WERI-Rb-1 (cell line): ENCODE measurements around the gene CSAG3.

Experiments used
- DNase-seq: peaks from one replicate; pipeline ENCODE4 v3.0.0-alpha.2; 2020
- H3K27ac ChIP-seq: fragments of 250-450 bp; sonication (Bioruptor Pico); 2 replicates; pipeline ENCODE4 v1.5.1; 2020; ENCODE audit warnings: mild to moderate bottlenecking, moderate library complexity
- H3K27me3 ChIP-seq: fragments of 250-450 bp; sonication (Bioruptor Pico); 2 replicates; pipeline ENCODE4 v1.5.1; 2021; ENCODE audit warnings: mild to moderate bottlenecking, low read depth, moderate library complexity; ENCODE audit not compliant: insufficient read depth, severe bottlenecking
- H3K36me3 ChIP-seq: fragments of 250-450 bp; sonication (Bioruptor Pico); 2 replicates; pipeline ENCODE4 v1.5.1; 2020; ENCODE audit warnings: mild to moderate bottlenecking, moderate library complexity
- H3K4me3 ChIP-seq: 2 replicates; pipeline ENCODE4 v1.5.1; 2011; ENCODE audit warnings: low read depth, mild to moderate bottlenecking, control low read depth, low read length
- H3K9me3 ChIP-seq: fragments of 250-450 bp; sonication (Bioruptor Pico); 2 replicates; pipeline ENCODE4 v1.5.1; 2021; ENCODE audit warnings: mild to moderate bottlenecking, moderate library complexity; ENCODE audit not compliant: severe bottlenecking
- TF ChIP-seq, protein P1 (sequence below): IDR thresholded peaks from 2 replicates; pipeline ENCODE4 v1.5.1; 2011; ENCODE audit warnings: low read depth, mild to moderate bottlenecking, control low read depth, inconsistent platforms, low read length

Gene CSAG3

DNA sequence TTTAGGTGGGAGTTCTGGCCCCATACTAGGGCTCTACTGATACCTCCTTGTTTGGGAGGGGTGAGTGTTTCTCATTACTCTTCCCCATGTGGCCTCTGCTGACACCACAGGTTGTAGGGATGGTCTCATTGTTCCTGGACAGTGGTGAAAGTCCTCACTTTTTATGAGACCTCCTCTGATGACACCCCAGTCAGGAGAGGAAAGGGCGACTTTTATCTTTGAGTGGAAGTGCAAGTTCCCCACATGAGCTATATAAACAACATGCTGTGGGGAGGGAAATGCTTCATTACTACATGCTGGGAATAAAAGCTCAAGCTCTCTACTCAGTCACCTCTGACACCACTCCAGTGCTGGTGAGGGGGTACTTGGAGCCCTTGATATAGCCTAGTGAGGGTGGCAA, 39.9 kb downstream of the CSAG3 start:
- no peaks in the 10 kb centered on the region for H3K36me3 ChIP-seq
- peaks cover 74% of the 10 kb centered on the region for H3K27me3 ChIP-seq
- no peak for DNase-seq
- no peak overlapping the region for H3K4me3 ChIP-seq
- TF ChIP-seq, protein P1, sequence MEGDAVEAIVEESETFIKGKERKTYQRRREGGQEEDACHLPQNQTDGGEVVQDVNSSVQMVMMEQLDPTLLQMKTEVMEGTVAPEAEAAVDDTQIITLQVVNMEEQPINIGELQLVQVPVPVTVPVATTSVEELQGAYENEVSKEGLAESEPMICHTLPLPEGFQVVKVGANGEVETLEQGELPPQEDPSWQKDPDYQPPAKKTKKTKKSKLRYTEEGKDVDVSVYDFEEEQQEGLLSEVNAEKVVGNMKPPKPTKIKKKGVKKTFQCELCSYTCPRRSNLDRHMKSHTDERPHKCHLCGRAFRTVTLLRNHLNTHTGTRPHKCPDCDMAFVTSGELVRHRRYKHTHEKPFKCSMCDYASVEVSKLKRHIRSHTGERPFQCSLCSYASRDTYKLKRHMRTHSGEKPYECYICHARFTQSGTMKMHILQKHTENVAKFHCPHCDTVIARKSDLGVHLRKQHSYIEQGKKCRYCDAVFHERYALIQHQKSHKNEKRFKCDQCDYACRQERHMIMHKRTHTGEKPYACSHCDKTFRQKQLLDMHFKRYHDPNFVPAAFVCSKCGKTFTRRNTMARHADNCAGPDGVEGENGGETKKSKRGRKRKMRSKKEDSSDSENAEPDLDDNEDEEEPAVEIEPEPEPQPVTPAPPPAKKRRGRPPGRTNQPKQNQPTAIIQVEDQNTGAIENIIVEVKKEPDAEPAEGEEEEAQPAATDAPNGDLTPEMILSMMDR = no peak
- no peak overlapping the region for H3K27ac ChIP-seq
- H3K9me3 ChIP-seq = no peaks in the 10 kb centered on the region

DNA sequence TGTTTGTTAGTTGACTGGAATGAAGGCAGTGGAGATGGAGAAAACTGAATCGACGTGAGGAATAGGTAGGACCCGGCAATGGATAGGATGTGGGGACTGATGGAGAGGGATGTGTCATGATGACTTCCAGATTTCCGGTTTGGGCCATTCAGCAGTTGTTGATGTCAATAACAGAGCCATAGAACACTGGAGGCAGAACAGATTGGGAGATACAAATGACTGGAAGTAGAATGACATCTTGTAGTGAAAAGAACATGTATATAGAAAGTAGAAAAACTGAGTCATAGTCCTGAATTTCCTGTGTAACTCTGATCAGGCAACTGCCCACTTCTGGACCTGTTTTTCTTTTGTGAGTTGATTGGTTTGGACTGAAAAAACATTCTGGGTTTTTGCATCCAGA, 47.0 kb downstream of the CSAG3 start:
- TF ChIP-seq, protein P1 = no peak
- Histone ChIP-seq H3K27me3 (peaks cover 49% of the 10 kb centered on the region), H3K27ac (no peak overlapping the region), H3K4me3 (no peak overlapping the region), H3K9me3 (no peaks in the 10 kb centered on the region), H3K36me3 (no peaks in the 10 kb centered on the region)
- no peak for DNase-seq
